H1 (cell line): ENCODE results near the gene KCNMA1. TPM values are rescaled to one million over a fixed set of nuclear protein-coding genes. Genes with fewer than 3 reads are reported as not detected.

Experiments
- CTCF ChIA-PET: fragments of 300-600 bp; sonication (Branson Sonifier 250); formaldehyde crosslinking; loops from one replicate; lab custom pipeline; 2021; ENCODE audit not compliant: partially characterized antibody; lab: Charles Lee
- POLR2A ChIA-PET: fragments of 300-600 bp; sonication (Branson Sonifier 250); formaldehyde crosslinking; loops from one replicate; lab custom pipeline; 2021; ENCODE audit warnings: inconsistent platforms; ENCODE audit not compliant: partially characterized antibody; lab: Charles Lee
- DNase-seq, 2 experiments: peaks; one replicate each; pipeline versions ENCODE4 v3.0.0 to v3.0.0-alpha.2; 2010 to 2022; ENCODE audit warnings: low spot score in 2 of 2, low read depth in 1 of 2, mixed read lengths in 1 of 2
- FAIRE-seq: peaks from 2 replicates; lab custom pipeline; 2011; peaks lifted over from hg19 to GRCh38; lab: Jason Lieb, UNC
- H2AFZ ChIP-seq: 2 replicates; pipeline ENCODE4 v1.8.1; 2012; ENCODE audit warnings: low read length, inconsistent platforms
- H2AK5ac ChIP-seq: 2 replicates; pipeline ENCODE4 v1.6.1; 2013; ENCODE audit warnings: low read depth, low read length
- H2BK120ac ChIP-seq: replicated peaks from 2 replicates; pipeline ENCODE3; 2013; ENCODE audit warnings: low read depth, low read length, inconsistent platforms
- H2BK12ac ChIP-seq: 2 replicates; pipeline ENCODE4 v1.6.1; 2013; ENCODE audit warnings: low read depth, low read length
- H2BK15ac ChIP-seq: 2 replicates; pipeline ENCODE4 v1.6.1; 2013; ENCODE audit warnings: low read length
- H2BK20ac ChIP-seq: 2 replicates; pipeline ENCODE4 v1.6.1; 2013; ENCODE audit warnings: low read length
- H2BK5ac ChIP-seq: 2 replicates; pipeline ENCODE4 v1.6.1; 2013; ENCODE audit warnings: low read depth, low read length
- H3K14ac ChIP-seq: 2 replicates; pipeline ENCODE4 v1.6.1; 2013; ENCODE audit warnings: inconsistent platforms; ENCODE audit not compliant: insufficient read length
- H3K18ac ChIP-seq: 2 replicates; pipeline ENCODE4 v1.6.1; 2013; ENCODE audit warnings: low read length; ENCODE audit errors: extremely low read depth
- H3K23ac ChIP-seq: 2 replicates; pipeline ENCODE4 v1.6.1; 2013; ENCODE audit warnings: inconsistent platforms; ENCODE audit not compliant: insufficient read length
- H3K23me2 ChIP-seq: 2 replicates; pipeline ENCODE4 v1.6.1; 2013; ENCODE audit warnings: low read depth, low read length
- H3K27ac ChIP-seq: 2 replicates; pipeline ENCODE4 v1.6.1; 2011; ENCODE audit warnings: low read depth, low read length, inconsistent platforms
- H3K27me3 ChIP-seq, 4 experiments: replicated peaks in 1 of 4; 1 replicate in 1 of 4; 2 replicates in 3 of 4; pipeline versions ENCODE4 v1.6.1 to v1.8.1; 2011 to 2013; ENCODE audit warnings: low read length in 3 of 4, mild to moderate bottlenecking in 3 of 4, inconsistent platforms in 2 of 4, mixed read lengths in 2 of 4, moderate library complexity in 1 of 4; ENCODE audit not compliant: control insufficient read depth in 3 of 4, insufficient read depth in 3 of 4; ENCODE audit errors: extremely low read depth in 1 of 4
- H3K36me3 ChIP-seq, 4 experiments: 2 replicates each; pipeline versions ENCODE4 v1.6.1 to v1.8.1; 2011 to 2013; ENCODE audit warnings: mild to moderate bottlenecking in 4 of 4, low read length in 3 of 4, moderate library complexity in 2 of 4, control low read depth in 1 of 4, inconsistent platforms in 1 of 4; ENCODE audit not compliant: insufficient read depth in 4 of 4, control insufficient read depth in 2 of 4
- H3K4ac ChIP-seq: replicated peaks from 2 replicates; pipeline ENCODE3; 2013; ENCODE audit warnings: low read length, low read depth, mixed read lengths, inconsistent platforms; ENCODE audit not compliant: insufficient read length
- H3K4me1 ChIP-seq, 4 experiments: replicated peaks in 1 of 4; 1 replicate in 1 of 4; 2 replicates in 3 of 4; pipeline versions ENCODE4 v1.6.1 to v1.8.1; 2011 to 2013; ENCODE audit warnings: low read length in 3 of 4, inconsistent platforms in 2 of 4, mixed read lengths in 1 of 4; ENCODE audit not compliant: insufficient read depth in 4 of 4, control insufficient read depth in 3 of 4
- H3K4me2 ChIP-seq, 2 experiments: 2 replicates each; pipeline versions ENCODE4 v1.6.1 to v1.8.1; 2011 to 2013; ENCODE audit warnings: low read depth in 2 of 2, low read length in 2 of 2, control low read depth in 1 of 2, inconsistent platforms in 1 of 2, mild to moderate bottlenecking in 1 of 2; ENCODE audit not compliant: insufficient read depth in 1 of 2
- H3K4me3 ChIP-seq, 4 experiments: fragments of 200-600, 300-600 bp in 1 of 4; sonication (generic), shearing (Covaris generic), sonication (Bioruptor Twin) in 1 of 4; 2 replicates each; pipeline versions ENCODE4 v1.5.1 to v1.8.1; 2011 to 2016; ENCODE audit warnings: low read length in 4 of 4, low read depth in 3 of 4, control low read depth in 2 of 4, inconsistent platforms in 2 of 4, mild to moderate bottlenecking in 2 of 4, mixed read lengths in 1 of 4, moderate library complexity in 1 of 4; ENCODE audit not compliant: insufficient read depth in 2 of 4; ENCODE audit errors: extremely low read depth in 1 of 4
- H3K56ac ChIP-seq: replicated peaks from 2 replicates; pipeline ENCODE3; 2013; ENCODE audit warnings: low read depth, mild to moderate bottlenecking, mixed read lengths, low read length, inconsistent platforms; ENCODE audit not compliant: insufficient read length
- H3K79me1 ChIP-seq: 2 replicates; pipeline ENCODE4 v1.6.1; 2013; ENCODE audit warnings: low read depth, low read length, control low read depth
- H3K79me2 ChIP-seq, 2 experiments: 2 replicates each; pipeline versions ENCODE4 v1.6.1 to v1.8.1; 2012 to 2013; ENCODE audit warnings: low read length in 2 of 2, mild to moderate bottlenecking in 2 of 2, inconsistent platforms in 1 of 2; ENCODE audit not compliant: insufficient read depth in 2 of 2, control insufficient read depth in 1 of 2
- H3K9ac ChIP-seq, 4 experiments: replicated peaks in 1 of 4; 1 replicate in 1 of 4; 2 replicates in 3 of 4; pipeline versions ENCODE4 v1.6.1 to v1.8.1; 2011 to 2013; ENCODE audit warnings: low read depth in 3 of 4, low read length in 3 of 4, control low read depth in 2 of 4, mild to moderate bottlenecking in 2 of 4, moderate library complexity in 2 of 4, inconsistent platforms in 1 of 4; ENCODE audit errors: extremely low read depth in 1 of 4
- H3K9me3 ChIP-seq, 2 experiments: 2 replicates each; pipeline versions ENCODE4 v1.6.1 to v1.8.1; 2012 to 2013; ENCODE audit warnings: mild to moderate bottlenecking in 2 of 2, moderate library complexity in 2 of 2, control low read depth in 1 of 2, inconsistent platforms in 1 of 2, low read depth in 1 of 2, low read length in 1 of 2, mixed read lengths in 1 of 2; ENCODE audit not compliant: insufficient read depth in 2 of 2
- H4K20me1 ChIP-seq, 2 experiments: replicated peaks in 1 of 2; 2 replicates each; pipeline versions ENCODE3 to v1.8.1; 2011 to 2013; ENCODE audit warnings: inconsistent platforms in 2 of 2, low read length in 2 of 2, mild to moderate bottlenecking in 1 of 2; ENCODE audit not compliant: insufficient read depth in 2 of 2, control insufficient read depth in 1 of 2
- H4K5ac ChIP-seq: 2 replicates; pipeline ENCODE4 v1.6.1; 2013; ENCODE audit warnings: low read length, low read depth, mixed read lengths, inconsistent platforms; ENCODE audit not compliant: insufficient read length
- H4K8ac ChIP-seq: 2 replicates; pipeline ENCODE4 v1.8.0; 2013; ENCODE audit warnings: mild to moderate bottlenecking, moderate library complexity, low read length, inconsistent platforms; ENCODE audit not compliant: insufficient read depth; ENCODE audit errors: extremely low read depth
- H4K91ac ChIP-seq: replicated peaks from 2 replicates; pipeline ENCODE3; 2013; ENCODE audit warnings: low read length, mixed read lengths, inconsistent platforms; ENCODE audit not compliant: insufficient read length
- CREB1 ChIP-seq: IDR thresholded peaks from 2 replicates; pipeline ENCODE4 v1.6.1; 2012; ENCODE audit warnings: inconsistent platforms
- E2F6 ChIP-seq: IDR thresholded peaks from 2 replicates; pipeline ENCODE4 v1.6.1; 2012; ENCODE audit warnings: inconsistent platforms
- FOSL1 ChIP-seq: IDR thresholded peaks from 2 replicates; pipeline ENCODE4 v1.6.1; 2011; ENCODE audit warnings: mild to moderate bottlenecking, low read depth, low read length, moderate library complexity; ENCODE audit not compliant: insufficient read depth
- HDAC6 ChIP-seq: IDR thresholded peaks from one replicate; pipeline ENCODE4 v1.7.1; 2012; ENCODE audit warnings: low read depth, mild to moderate bottlenecking, inconsistent platforms, low read length, moderate library complexity
- KDM4A ChIP-seq: IDR thresholded peaks from one replicate; pipeline ENCODE4 v1.7.1; 2012; ENCODE audit warnings: low read depth, mild to moderate bottlenecking, moderate library complexity, low read length, inconsistent platforms; ENCODE audit not compliant: severe bottlenecking
- KDM5A ChIP-seq: fragments of 200-600 bp; IDR thresholded peaks from 2 replicates; pipeline ENCODE4 v1.7.1; 2012; ENCODE audit warnings: mild to moderate bottlenecking, low read length, inconsistent platforms, mixed read lengths
- RAD21 ChIP-seq, 2 experiments: IDR thresholded peaks in 1 of 2; conservative IDR thresholded peaks in 1 of 2; 2 replicates each; pipeline ENCODE4 v1.6.1; 2011; ENCODE audit warnings: low read depth in 2 of 2, low read length in 2 of 2, improper control_type of control experiment in 1 of 2, inconsistent platforms in 1 of 2, mild to moderate bottlenecking in 1 of 2, moderate library complexity in 1 of 2
- RFX5 ChIP-seq: IDR thresholded peaks from 2 replicates; pipeline ENCODE4 v1.6.1; 2011; ENCODE audit warnings: low read depth, low read length, improper control_type of control experiment, borderline replicate concordance
- RXRA ChIP-seq: IDR thresholded peaks from 2 replicates; pipeline ENCODE4 v1.6.1; 2011; ENCODE audit warnings: low read depth, mild to moderate bottlenecking, low read length, moderate library complexity; ENCODE audit not compliant: insufficient read depth
- SP1 ChIP-seq: IDR thresholded peaks from 2 replicates; pipeline ENCODE4 v1.6.1; 2011; ENCODE audit warnings: low read depth, low read length
- SRF ChIP-seq: IDR thresholded peaks from 2 replicates; pipeline ENCODE4 v1.6.1; 2011; ENCODE audit warnings: mild to moderate bottlenecking, low read depth, low read length, moderate library complexity
- WGBS, 2 experiments: shearing (Covaris generic) in 1 of 2; methylation state at CpG; one replicate each; pipeline versions ENCODE4 v1.1.6 to v1.1.7; 2013 to 2015; ENCODE audit warnings: low lambda C conversion rate in 2 of 2, mixed read lengths in 2 of 2, inconsistent platforms in 1 of 2, low coverage in 1 of 2, missing lambda C conversion rate in 1 of 2; ENCODE audit not compliant: insufficient replicate concordance in 2 of 2, insufficient coverage in 1 of 2, insufficient read length in 1 of 2; ENCODE audit errors: extremely low coverage in 1 of 2, missing lambda C conversion rate in 1 of 2; 5-methylcytosine and 5-hydroxymethylcytosine counted together
- polyA plus RNA-seq, 7 experiments: library from polyadenylated mRNA; depleted of rRNA in 3 of 7; stranded (reverse) in 5 of 7; unstranded in 2 of 7; fragments of >200 nt in 5 of 7; fragments of 200-250 nt in 2 of 7; gene quantifications; 1 replicate in 5 of 7; 2 replicates in 1 of 7; 4 replicates in 1 of 7; pipeline versions ENCODE4 v1.2.1 to v1.2.3, GENCODE V29; 2011 to 2013; ENCODE audit warnings: missing spikeins in 2 of 7, mixed read lengths in 2 of 7
- total RNA-seq: library from RNA; stranded (reverse); fragmentation: NEBNext Ultra II Directional; extraction: Animal tissue kit (Norgen Biotek cat#: 25700); gene quantifications from 2 replicates; pipeline ENCODE4 v1.2.1, GENCODE V29; 2021

The KCNMA1 gene
- total and polyA plus RNA-seq, 2 of the 8 experiments (the other 6 are each of a cell fraction or from before 2014, with no cell fraction given), result 10.2 to 11.1 TPM

- no peak overlapping the region for H3K4me2 ChIP-seq
- no peak overlapping the region for H2BK120ac ChIP-seq
- no peaks in the 10 kb centered on the region for H4K20me1 ChIP-seq
- no peak overlapping the region for H3K4ac ChIP-seq
- no peak overlapping the region for H2BK20ac ChIP-seq
- H3K36me3 ChIP-seq, result no peaks in the 10 kb centered on the region
- H4K91ac ChIP-seq, result no peak overlapping the region
- no peak overlapping the region for H3K56ac ChIP-seq
- TF ChIP-seq HDAC6, result no peak
- TF ChIP-seq FOSL1, result no peak
- TF ChIP-seq KDM4A, result no peak
- TF ChIP-seq CREB1, result no peak
- no peak for TF ChIP-seq RAD21 (IDR thresholded peaks at IDR 0.05 in 1 of 2, conservative IDR thresholded peaks at IDR 0.05 in 1 of 2; ENCODE audit: low read depth in 2 of 2, low read length in 2 of 2)
- TF ChIP-seq RXRA, result no peak
- TF ChIP-seq E2F6, result no peak
- no peak for TF ChIP-seq KDM5A
- TF ChIP-seq RFX5, result no peak
- no peak for TF ChIP-seq SP1
- TF ChIP-seq SRF, result no peak
- no peak overlapping the region for H2AK5ac ChIP-seq
- no peak overlapping the region for H2BK5ac ChIP-seq
- H2BK12ac ChIP-seq, result no peak overlapping the region
- H3K4me3 ChIP-seq, result no peak overlapping the region
- H4K8ac ChIP-seq, result no peak overlapping the region
- 0 out of 2 replicates have a peak, but pooled peaks cover 1% of the 10 kb centered on the region for H3K23me2 ChIP-seq
- H3K27ac ChIP-seq, result no peak overlapping the region
- no peaks in the 10 kb centered on the region for H3K79me2 ChIP-seq
- H3K4me1 ChIP-seq, result peaks cover 6 to 25% (median 16%) of the 10 kb centered on the region in 4 experiments; a peak in 6 of 7 replicates
- WGBS, 2 experiments, result 92% methylated on average over 2 of the region's 2 CpGs; no CpG with 5 or more reads in 1 of the 2 experiments
- no peak overlapping the region for H4K5ac ChIP-seq
- no peak overlapping the region for H2AFZ ChIP-seq
- H3K9ac ChIP-seq, result no peak overlapping the region
- ChIA-PET CTCF (no interaction called here), POLR2A (no interaction called here)
- no peaks in the 10 kb centered on the region for H3K79me1 ChIP-seq
- no peak for DNase-seq
- no peak overlapping the region for H2BK15ac ChIP-seq
- H3K27me3 ChIP-seq, result no peaks in the 10 kb centered on the region; a peak in 1 of 7 replicates
- no peak for FAIRE-seq
- H3K18ac ChIP-seq, result no peak overlapping the region
- H3K23ac ChIP-seq, result no peak overlapping the region
- no peak overlapping the region for H3K14ac ChIP-seq
- H3K9me3 ChIP-seq, result no peaks in the 10 kb centered on the region
Measured at GRCh38 chr10:77117501-77117900, 520.1 kb downstream of the KCNMA1 start.
